Breast epithelium (tissue), 4 donors: ENCODE data around the gene NUDT14. TPM values are rescaled to one million over a fixed set of nuclear protein-coding genes. Genes with fewer than 3 reads are reported as not detected.

Experiments used
- DNase-seq, 2 donors: peaks; one replicate each; pipeline ENCODE4 v3.0.0-alpha.2; 2019; ENCODE audit warnings: low spot score in 2 of 2
- H3K27ac ChIP-seq, 2 donors: fragments of 200-600 bp; sonication (generic) in 1 of 2; one replicate each; pipeline ENCODE4 v1.5.1; 2016 to 2019; ENCODE audit warnings: mild to moderate bottlenecking in 1 of 2
- H3K27me3 ChIP-seq, 2 donors: fragments of 200-600 bp; sonication (generic) in 1 of 2; one replicate each; pipeline versions ENCODE4 v1.5.1 to v1.6.0; 2017 to 2019; ENCODE audit warnings: control low read depth in 1 of 2, mild to moderate bottlenecking in 1 of 2
- H3K36me3 ChIP-seq: fragments of 200-600 bp; one replicate; pipeline ENCODE4 v1.5.1; 2019
- H3K4me1 ChIP-seq, 2 donors: fragments of 200-600 bp; sonication (generic); one replicate each; pipeline ENCODE4 v1.5.1; 2016 to 2019; ENCODE audit warnings: control low read depth in 1 of 2
- H3K4me3 ChIP-seq, 3 donors: fragments of 200-600 bp; sonication (generic); 1 replicate in 2 of 3; 2 replicates in 1 of 3; pipeline ENCODE4 v1.5.1; 2016 to 2019; ENCODE audit warnings: mild to moderate bottlenecking in 3 of 3, moderate library complexity in 2 of 3
- H3K9me3 ChIP-seq, 2 donors: fragments of 200-600 bp; sonication (generic) in 1 of 2; one replicate each; pipeline ENCODE4 v1.5.1; 2016 to 2019; ENCODE audit warnings: control low read depth in 1 of 2
- POLR2A ChIP-seq: fragments of 450-650 bp; IDR thresholded peaks from one replicate; pipeline ENCODE4 v1.6.1; 2016; ENCODE audit warnings: antibody characterized with exemption, mild to moderate bottlenecking, moderate library complexity
- POLR2AphosphoS5 ChIP-seq, 3 donors: sonication (generic); formaldehyde crosslinking; IDR thresholded peaks; one replicate each; pipeline ENCODE4 v1.6.1; 2017; ENCODE audit warnings: antibody characterized with exemption in 3 of 3
- intact Hi-C: fragments of 100-400 bp; cut with DNase I; formaldehyde crosslinking; loops from one replicate; pipeline ENCODE4 v1.15.1; 2023; ENCODE audit warnings: low total_unique reads
- total RNA-seq, 3 donors: library from RNA; depleted of rRNA; stranded (reverse); fragments of >200 nt; gene quantifications; one replicate each; pipeline ENCODE4 v1.1.0, GENCODE V29; 2016
- TF ChIP-seq, protein P1 (sequence below), 3 donors: fragments of 450-650 bp; IDR thresholded peaks; one replicate each; pipeline ENCODE4 v1.5.1; 2016 to 2017; ENCODE audit warnings: antibody characterized with exemption in 3 of 3, mild to moderate bottlenecking in 3 of 3, moderate library complexity in 3 of 3

Gene NUDT14
- total RNA-seq, 3 donors from 2014 or later, result 13.6 to 14.9 (median 14.1) TPM

DNA sequence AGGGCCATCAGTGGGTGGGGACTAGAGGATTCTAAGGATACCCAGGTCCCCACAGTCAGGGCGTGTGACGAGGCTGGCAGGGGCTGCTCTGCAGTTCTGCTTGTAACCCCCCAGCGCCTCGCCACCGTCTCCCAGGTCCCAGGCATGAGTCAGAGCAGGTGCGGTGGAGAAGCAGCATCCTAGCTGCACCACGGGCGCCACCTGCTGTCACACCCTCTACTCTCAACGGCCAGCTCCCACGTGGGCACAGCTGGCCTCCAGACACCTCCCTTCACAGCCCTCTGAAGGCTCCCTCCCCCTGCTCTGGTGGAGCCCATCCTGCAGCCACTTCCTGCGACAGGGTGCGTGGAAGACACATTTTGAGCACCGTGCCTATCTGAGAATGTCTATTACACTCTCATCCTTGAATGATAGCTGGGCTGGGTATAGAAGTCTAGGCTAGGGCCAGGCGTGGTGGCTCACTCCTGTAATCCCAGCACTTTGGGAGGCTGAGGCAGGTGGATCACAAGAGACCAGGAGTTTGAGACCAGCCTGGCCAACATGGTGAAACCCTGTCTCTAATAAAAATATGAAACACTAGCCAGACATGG lies 6.9 kb upstream of the NUDT14 start:
- intact Hi-C loops, result no loop called here
- Histone ChIP-seq H3K4me1 (no peaks in the 10 kb centered on the region), H3K36me3 (no peaks in the 10 kb centered on the region), H3K27ac (no peak overlapping the region), H3K9me3 (peaks cover 0 to 8% of the 10 kb centered on the region in 2 donors), H3K27me3 (peaks cover 0 to 17% of the 10 kb centered on the region in 2 donors), H3K4me3 (no peak overlapping the region)
- DNase-seq, result no peak
- TF ChIP-seq, protein P1, sequence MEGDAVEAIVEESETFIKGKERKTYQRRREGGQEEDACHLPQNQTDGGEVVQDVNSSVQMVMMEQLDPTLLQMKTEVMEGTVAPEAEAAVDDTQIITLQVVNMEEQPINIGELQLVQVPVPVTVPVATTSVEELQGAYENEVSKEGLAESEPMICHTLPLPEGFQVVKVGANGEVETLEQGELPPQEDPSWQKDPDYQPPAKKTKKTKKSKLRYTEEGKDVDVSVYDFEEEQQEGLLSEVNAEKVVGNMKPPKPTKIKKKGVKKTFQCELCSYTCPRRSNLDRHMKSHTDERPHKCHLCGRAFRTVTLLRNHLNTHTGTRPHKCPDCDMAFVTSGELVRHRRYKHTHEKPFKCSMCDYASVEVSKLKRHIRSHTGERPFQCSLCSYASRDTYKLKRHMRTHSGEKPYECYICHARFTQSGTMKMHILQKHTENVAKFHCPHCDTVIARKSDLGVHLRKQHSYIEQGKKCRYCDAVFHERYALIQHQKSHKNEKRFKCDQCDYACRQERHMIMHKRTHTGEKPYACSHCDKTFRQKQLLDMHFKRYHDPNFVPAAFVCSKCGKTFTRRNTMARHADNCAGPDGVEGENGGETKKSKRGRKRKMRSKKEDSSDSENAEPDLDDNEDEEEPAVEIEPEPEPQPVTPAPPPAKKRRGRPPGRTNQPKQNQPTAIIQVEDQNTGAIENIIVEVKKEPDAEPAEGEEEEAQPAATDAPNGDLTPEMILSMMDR (IDR thresholded peaks at IDR 0.05), result no peak
- TF ChIP-seq POLR2AphosphoS5 (IDR thresholded peaks at IDR 0.05) (no peak), POLR2A (no peak)

DNA sequence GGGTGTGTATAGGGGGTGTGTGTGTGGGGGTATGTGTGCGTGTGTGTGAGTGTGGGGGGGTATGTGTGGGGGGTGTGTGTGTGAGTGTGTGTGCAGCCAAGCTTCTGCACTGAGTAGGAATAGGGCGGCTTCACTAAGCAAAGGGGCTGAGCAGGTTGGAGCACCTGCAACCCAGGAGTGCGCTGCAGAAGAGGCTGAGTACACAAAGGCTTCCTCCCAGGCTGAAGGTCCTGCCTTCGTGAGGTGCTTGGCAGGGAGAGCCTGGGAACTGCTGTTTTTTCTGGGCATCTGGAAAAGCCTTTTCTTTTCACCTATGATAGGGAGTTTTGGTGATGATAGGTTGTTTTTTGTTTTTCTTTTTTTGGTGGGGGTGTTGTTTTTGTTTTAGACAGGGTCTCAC lies 6.0 kb upstream of the NUDT14 start:
- peaks cover 0 to 8% of the 10 kb centered on the region in 2 donors for H3K9me3 ChIP-seq
- intact Hi-C loops, result no loop called here
- H3K4me1 ChIP-seq, result no peaks in the 10 kb centered on the region
- H3K4me3 ChIP-seq, result no peak overlapping the region
- DNase-seq, result no peak
- H3K36me3 ChIP-seq, result no peaks in the 10 kb centered on the region
- TF ChIP-seq, protein P1 (IDR thresholded peaks at IDR 0.05), result no peak
- TF ChIP-seq POLR2A, result no peak
- peaks cover 0 to 17% of the 10 kb centered on the region in 2 donors for H3K27me3 ChIP-seq
- no peak overlapping the region for H3K27ac ChIP-seq

DNA sequence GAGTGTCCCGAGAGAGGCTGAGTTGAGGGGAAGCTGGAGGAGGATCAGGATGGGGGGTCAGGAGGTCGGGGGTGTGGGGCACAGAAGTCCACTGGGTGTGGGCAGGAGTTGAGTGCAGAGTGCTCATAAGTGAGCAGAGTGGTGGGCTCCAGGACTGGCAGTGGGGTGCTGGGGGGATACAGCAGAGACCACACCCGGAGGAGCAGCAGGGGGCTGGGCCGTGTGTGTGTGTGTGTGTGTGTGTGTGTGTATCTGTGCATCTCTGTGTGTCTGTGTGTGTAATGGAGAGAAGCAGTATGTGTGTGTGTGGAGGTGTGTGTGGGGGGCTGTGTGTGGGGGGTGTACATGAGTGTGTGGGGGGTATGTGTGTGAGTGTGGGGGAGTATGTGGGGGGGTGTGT lies 4.9 kb upstream of the NUDT14 start:
- H3K36me3 ChIP-seq, result no peaks in the 10 kb centered on the region
- H3K9me3 ChIP-seq, result peaks cover 0 to 8% of the 10 kb centered on the region in 2 donors
- no peak overlapping the region for H3K4me3 ChIP-seq
- H3K27me3 ChIP-seq, result peaks cover 0 to 7% of the 10 kb centered on the region in 2 donors
- no peaks in the 10 kb centered on the region for H3K4me1 ChIP-seq
- H3K27ac ChIP-seq, result no peak overlapping the region
- TF ChIP-seq, protein P1 (IDR thresholded peaks at IDR 0.05), result no peak
- TF ChIP-seq POLR2A (no peak), POLR2AphosphoS5 (IDR thresholded peaks at IDR 0.05) (no peak)
- DNase-seq, result no peak
- intact Hi-C loops, result no loop called here

DNA sequence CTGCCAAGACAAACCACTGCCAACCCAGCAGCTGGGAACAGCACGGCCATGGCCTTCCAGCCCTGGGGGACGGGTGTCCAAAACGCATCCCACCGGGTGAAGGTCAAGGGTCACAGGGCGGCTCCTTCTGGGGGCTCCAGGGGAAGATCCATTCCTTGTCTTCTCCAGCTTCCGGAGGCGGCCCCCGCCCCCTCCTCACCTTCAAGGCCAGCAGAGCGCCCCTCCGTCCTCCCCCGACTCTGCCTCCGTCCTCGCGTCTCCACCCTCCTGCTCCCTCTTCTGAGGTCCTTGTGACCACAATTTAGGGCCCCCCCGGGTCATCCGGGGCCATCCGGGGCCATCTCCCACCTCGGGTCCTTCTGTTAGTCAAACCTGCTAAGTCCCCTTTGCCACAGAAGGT lies 3.9 kb upstream of the NUDT14 start:
- Histone ChIP-seq H3K36me3 (no peaks in the 10 kb centered on the region), H3K27ac (no peak overlapping the region), H3K4me3 (no peak overlapping the region), H3K9me3 (peaks cover 0 to 8% of the 10 kb centered on the region in 2 donors), H3K27me3 (peaks cover 0 to 3% of the 10 kb centered on the region in 2 donors), H3K4me1 (no peaks in the 10 kb centered on the region)
- no peak for DNase-seq
- TF ChIP-seq POLR2A, result no peak
- TF ChIP-seq, protein P1 (IDR thresholded peaks at IDR 0.05), result no peak
- intact Hi-C loops, result no loop called here

DNA sequence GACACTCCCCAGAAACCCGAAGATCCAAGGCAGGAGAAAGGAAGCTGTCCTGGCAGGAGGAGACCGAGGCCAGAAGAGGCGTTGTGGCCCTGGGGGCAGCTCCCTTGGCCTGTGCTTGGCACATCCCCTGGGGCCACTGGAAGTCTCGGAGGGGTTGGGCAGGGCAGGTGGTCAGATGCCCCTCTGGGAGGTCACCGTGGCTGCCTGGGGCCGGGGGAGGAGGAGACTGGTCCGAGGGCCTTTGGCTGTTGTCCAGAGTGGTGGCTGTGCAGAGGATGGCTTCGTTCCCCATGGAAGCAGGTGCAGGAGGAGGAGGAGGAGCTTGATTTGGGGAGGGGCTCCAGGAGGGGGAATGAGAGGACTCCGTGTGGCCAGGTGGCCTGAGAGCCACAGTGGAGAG lies 3.3 kb upstream of the NUDT14 start:
- no peaks in the 10 kb centered on the region for H3K36me3 ChIP-seq
- H3K27me3 ChIP-seq, result no peaks in the 10 kb centered on the region
- H3K4me1 ChIP-seq, result no peaks in the 10 kb centered on the region
- TF ChIP-seq POLR2AphosphoS5 (IDR thresholded peaks at IDR 0.05) (no peak), POLR2A (no peak)
- TF ChIP-seq, protein P1 (IDR thresholded peaks at IDR 0.05), result no peak
- intact Hi-C loops, result no loop called here
- DNase-seq, result no peak
- H3K27ac ChIP-seq, result no peak overlapping the region
- peaks cover 0 to 8% of the 10 kb centered on the region in 2 donors for H3K9me3 ChIP-seq
- no peak overlapping the region for H3K4me3 ChIP-seq
